GM12878 (cell line): ENCODE results near the gene VPS26B.

Source experiments
- CTCF ChIP-seq, 3 experiments: IDR thresholded peaks in 2 of 3; conservative IDR thresholded peaks in 1 of 3; 2 replicates each; pipeline ENCODE4 v1.5.1; 2011; ENCODE audit warnings: low read depth in 3 of 3, low read length in 3 of 3, mild to moderate bottlenecking in 3 of 3, control low read depth in 2 of 3, moderate library complexity in 2 of 3, inconsistent platforms in 1 of 3, mixed read lengths in 1 of 3; ENCODE audit not compliant: control insufficient read depth in 2 of 3, insufficient read depth in 1 of 3; ENCODE audit errors: extremely low read depth in 1 of 3
- EP300 ChIP-seq, 2 experiments: fragments of 150-350 bp in 1 of 2; IDR thresholded peaks; 2 replicates each; pipeline ENCODE4 v1.6.1; 2011 to 2012; ENCODE audit warnings: low read depth in 2 of 2, low read length in 2 of 2, borderline replicate concordance in 1 of 2, improper control_type of control experiment in 1 of 2, inconsistent platforms in 1 of 2; ENCODE audit not compliant: control insufficient read depth in 1 of 2
- HDAC6 ChIP-seq: fragments of 200-600 bp; sonication (generic); IDR thresholded peaks from one replicate; pipeline ENCODE4 v1.8.0; 2017; ENCODE audit warnings: antibody characterized with exemption; ENCODE audit not compliant: unreplicated experiment
- REST ChIP-seq: IDR thresholded peaks from 2 replicates; pipeline ENCODE4 v1.6.1; 2012; ENCODE audit warnings: mild to moderate bottlenecking, low read depth, low read length

GRCh38 chr11:134273317-134273712 lies 48.8 kb downstream of the VPS26B start:
- TF ChIP-seq CTCF (IDR thresholded peaks at IDR 0.05 in 2 of 3, conservative IDR thresholded peaks at IDR 0.05 in 1 of 3; ENCODE audit: control insufficient read depth in 2 of 3, extremely low read depth in 1 of 3, insufficient read depth in 1 of 3, low read depth in 3 of 3, low read length in 3 of 3): no peak
- no peak for TF ChIP-seq REST
- no peak for TF ChIP-seq EP300 (IDR thresholded peaks at IDR 0.05; ENCODE audit: borderline replicate concordance in 1 of 2, control insufficient read depth in 1 of 2, low read depth in 2 of 2, low read length in 2 of 2)
- TF ChIP-seq HDAC6: no peak
